Panc1 (cell line): ENCODE data around the gene PLCG1.

ENCODE experiments used
- POLR2AphosphoS5 ChIP-seq: IDR thresholded peaks from 2 replicates; pipeline ENCODE4 v1.6.1; 2012; ENCODE audit warnings: mild to moderate bottlenecking, low read depth, low read length, moderate library complexity
- REST ChIP-seq, 2 experiments: IDR thresholded peaks; 2 replicates each; pipeline ENCODE4 v1.6.1; 2011 to 2012; ENCODE audit warnings: low read depth in 2 of 2, control low read depth in 1 of 2, low read length in 1 of 2, mild to moderate bottlenecking in 1 of 2, moderate library complexity in 1 of 2; ENCODE audit not compliant: insufficient read depth in 1 of 2
- SIN3A ChIP-seq: IDR thresholded peaks from 2 replicates; pipeline ENCODE4 v1.6.1; 2012; ENCODE audit warnings: low read depth, mild to moderate bottlenecking, low read length, moderate library complexity, borderline replicate concordance; ENCODE audit not compliant: insufficient read depth
- TCF7L2 ChIP-seq: IDR thresholded peaks from 2 replicates; pipeline ENCODE4 v1.6.1; 2011; ENCODE audit warnings: mild to moderate bottlenecking, low read depth, low read length, inconsistent platforms
- TF ChIP-seq, protein P1 (sequence below): fragments of 450-650 bp; IDR thresholded peaks from 2 replicates; pipeline ENCODE4 v1.5.1; 2017; ENCODE audit warnings: mild to moderate bottlenecking

GRCh38 chr20:41177636-41178035 lies 40.3 kb downstream of the PLCG1 start:
- TF ChIP-seq, protein P1, sequence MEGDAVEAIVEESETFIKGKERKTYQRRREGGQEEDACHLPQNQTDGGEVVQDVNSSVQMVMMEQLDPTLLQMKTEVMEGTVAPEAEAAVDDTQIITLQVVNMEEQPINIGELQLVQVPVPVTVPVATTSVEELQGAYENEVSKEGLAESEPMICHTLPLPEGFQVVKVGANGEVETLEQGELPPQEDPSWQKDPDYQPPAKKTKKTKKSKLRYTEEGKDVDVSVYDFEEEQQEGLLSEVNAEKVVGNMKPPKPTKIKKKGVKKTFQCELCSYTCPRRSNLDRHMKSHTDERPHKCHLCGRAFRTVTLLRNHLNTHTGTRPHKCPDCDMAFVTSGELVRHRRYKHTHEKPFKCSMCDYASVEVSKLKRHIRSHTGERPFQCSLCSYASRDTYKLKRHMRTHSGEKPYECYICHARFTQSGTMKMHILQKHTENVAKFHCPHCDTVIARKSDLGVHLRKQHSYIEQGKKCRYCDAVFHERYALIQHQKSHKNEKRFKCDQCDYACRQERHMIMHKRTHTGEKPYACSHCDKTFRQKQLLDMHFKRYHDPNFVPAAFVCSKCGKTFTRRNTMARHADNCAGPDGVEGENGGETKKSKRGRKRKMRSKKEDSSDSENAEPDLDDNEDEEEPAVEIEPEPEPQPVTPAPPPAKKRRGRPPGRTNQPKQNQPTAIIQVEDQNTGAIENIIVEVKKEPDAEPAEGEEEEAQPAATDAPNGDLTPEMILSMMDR = no peak
- TF ChIP-seq POLR2AphosphoS5 (no peak), TCF7L2 (no peak), SIN3A (no peak), REST (IDR thresholded peaks at IDR 0.05; ENCODE audit: insufficient read depth in 1 of 2, low read depth in 2 of 2, low read length in 1 of 2) (no peak)
